Measurements from ENCODE around the gene MAPKAPK2. TPM values are rescaled to one million over a fixed set of nuclear protein-coding genes. Genes with fewer than 3 reads are reported as not detected.

The MAPKAPK2 gene
- total RNA-seq, 2 donors from 2014 or later = 62.5 to 80.8 TPM

DNA sequence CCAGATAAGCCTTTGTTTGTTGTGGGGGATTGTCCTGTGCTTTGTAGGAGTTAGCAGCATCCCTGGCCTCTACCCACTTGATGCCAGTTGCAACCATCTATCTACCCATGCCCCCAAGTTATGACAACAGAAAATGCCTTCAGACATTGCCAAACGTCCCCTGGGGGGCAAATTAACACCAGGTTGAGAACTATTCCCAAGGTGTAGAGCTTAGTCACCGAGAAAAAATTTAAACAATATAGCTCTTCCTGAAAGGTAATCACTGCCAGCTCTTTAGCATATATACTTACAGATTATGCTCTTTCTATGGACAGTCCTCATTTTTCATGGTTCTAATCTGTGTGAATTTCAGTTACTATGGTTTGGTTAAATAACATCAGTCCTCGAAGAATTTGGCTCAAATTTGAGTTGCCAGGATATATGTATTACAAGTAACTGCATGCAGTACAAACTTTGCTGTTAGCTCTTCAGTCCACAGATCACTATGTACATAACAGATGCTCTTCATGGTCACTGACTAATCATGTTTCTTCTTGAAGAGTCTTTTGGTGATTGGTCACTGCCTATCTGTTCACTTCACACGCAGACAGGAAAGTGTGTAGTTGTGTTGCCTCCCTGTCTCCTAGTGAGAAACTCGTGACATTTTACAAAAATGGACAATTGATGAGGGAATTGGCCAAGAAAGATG, 25.2 kb downstream of the MAPKAPK2 start:
- DNase-seq (no peak), ATAC-seq (no peak)
- intact Hi-C loops (cut with DNase I, micrococcal nuclease) = no loop called here

DNA sequence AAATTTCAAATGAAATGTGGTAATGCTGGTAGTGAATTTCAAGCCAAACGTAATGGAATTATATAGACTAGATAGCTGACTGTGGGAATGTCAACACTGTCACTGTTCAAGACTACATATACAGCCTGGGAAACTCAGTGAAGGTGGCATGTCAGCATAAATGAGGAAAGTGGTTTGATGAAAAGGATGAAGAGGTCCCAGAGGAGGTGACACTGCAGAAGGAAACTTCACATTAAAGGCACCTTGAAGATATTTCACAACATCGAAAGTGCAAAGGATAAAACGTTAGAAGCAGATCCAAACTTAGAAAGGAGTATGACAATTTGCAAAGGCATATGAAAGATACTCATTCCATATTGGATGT, 25.7 kb downstream of the MAPKAPK2 start:
- intact Hi-C loops (cut with DNase I, micrococcal nuclease) = no loop called here
- DNase-seq (no peak), ATAC-seq (no peak)

DNA sequence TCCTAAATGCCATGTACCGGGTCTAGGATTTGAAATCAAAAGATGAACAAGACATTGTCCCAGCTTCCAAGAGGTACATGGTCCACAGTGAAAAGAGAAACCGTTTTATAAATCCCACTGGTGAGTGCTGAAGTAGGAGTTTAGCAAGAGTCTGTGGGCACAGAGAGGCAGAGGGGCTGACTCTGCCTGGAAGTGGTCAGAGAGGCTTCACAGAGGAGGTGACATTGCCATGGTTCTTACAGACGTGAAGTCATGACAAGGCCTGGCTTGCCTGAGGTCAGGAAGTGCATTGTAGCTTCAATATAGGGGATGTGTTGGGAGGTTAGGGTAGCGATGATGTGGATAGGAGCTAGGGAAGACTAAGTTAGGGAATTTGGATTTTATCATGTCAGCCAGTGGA, 28.4 kb downstream of the MAPKAPK2 start:
- DNase-seq (no peak), ATAC-seq (no peak)
- intact Hi-C loops (cut with DNase I, micrococcal nuclease) = no loop called here

DNA sequence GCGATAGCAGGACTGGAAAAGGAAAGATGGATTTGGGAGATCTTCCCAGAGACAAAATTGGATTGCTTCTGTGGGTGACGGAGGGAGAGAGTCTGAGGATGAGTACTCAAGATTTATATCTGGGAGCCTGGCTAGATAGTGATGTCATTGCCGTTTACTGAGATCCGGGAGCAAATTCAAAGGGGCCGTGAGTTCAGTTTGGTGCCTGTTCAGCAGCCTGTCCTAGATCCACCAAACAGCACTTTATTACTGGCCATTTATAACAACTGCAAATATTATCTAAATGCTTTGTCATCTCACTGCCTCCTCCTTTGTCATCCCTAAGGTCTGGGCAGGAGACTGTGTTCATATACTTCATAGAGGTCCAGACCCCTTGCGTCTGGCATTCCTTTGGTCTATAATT, 29.2 kb downstream of the MAPKAPK2 start:
- no peak for ATAC-seq
- DNase-seq = no peak
- intact Hi-C loops (cut with DNase I, micrococcal nuclease) = no loop called here

DNA sequence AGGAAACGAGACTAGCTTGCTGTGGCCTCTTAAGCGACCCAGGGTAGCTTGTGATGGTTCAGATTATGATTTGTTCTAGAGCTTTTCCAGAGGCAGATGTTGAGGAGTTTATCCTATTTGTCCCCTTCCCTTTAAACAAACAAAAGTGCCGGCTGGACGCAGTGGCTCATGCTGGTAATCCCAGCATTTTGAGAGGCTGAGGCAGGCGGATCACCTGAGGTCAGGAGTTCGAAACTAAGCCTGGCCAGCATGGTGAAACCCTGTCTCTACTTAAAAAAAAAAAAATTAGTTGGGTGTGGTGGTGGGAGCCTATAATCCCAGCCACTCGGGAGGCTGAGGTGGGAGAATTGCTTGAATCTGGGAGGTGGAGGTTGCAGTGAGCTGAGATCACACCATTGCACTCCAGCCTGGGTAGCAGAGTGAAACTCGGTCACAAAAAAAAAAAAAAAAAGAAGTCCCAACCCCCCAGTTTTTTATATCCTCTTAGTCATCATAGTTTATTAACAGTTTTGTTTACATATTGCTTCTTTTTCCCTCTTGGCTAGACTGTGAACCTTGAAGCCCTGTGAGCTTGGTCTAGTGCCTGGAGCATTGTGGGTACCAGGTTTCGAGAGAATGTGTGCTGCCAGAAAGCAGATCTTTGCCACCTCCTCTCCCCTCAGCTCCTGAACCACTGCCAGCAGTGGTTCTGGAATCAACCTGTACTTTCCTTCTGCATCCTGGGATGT, 29.8 kb downstream of the MAPKAPK2 start:
- peak; percentile 84 for ATAC-seq
- peak in 1 of 2 donors; percentile 79 for DNase-seq
- intact Hi-C loops (cut with DNase I, micrococcal nuclease) = no loop called here

DNA sequence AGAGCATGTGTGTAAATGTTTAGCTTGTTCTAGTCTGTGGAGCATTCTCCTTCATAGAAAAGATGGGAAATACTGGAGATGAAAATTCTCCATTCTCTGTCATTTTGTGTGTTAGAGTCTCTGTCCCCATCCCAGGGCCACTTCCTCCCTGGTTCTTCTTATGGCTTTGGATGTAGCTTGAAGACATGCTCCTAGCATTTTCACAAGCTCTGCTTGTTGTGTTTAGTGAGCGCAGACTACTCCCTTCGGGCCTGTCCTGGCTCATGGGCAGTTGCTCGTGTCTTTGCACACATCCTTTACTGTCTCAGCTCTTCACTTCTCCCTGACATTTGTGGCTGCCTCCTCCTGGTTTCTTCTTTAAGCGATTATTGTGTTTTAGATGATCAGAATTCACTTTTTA, 30.4 kb downstream of the MAPKAPK2 start:
- intact Hi-C loops (cut with DNase I, micrococcal nuclease) = no loop called here

DNA sequence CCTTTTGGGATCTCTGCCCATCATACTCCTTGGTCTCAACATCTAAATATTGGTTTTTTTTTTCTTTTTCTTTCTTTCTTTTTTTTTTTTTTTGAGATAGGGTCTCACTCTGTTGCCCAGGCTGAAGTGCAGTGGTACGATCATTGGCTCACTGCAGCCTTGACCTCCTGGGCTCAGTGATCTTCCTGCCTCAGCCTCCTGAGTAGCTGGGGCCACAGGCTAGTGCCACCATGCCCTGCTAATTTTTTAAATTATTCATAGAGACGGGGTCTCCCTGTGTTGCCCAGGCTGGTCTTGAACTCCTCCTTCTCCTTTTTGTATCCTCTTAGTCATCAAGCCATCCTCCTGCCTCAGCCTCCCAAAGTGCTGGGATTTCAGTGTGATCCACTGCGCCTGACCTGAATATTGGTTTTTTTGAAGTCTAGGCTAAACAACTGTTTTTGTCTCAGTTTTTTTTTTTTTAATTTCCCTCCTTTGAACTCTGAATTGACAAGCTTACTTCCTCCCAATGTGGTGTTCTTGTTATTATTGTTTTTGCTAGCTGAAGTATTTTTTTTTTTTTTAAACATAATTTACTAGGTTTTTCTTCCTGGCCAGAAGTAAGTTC, 30.9 kb downstream of the MAPKAPK2 start:
- intact Hi-C loops (cut with DNase I, micrococcal nuclease) = no loop called here
- DNase-seq (no peak), ATAC-seq (no peak)

More for the DNA sequence above, 30.4 kb downstream of the MAPKAPK2 start:
- ATAC-seq (no peak), DNase-seq (no peak)

DNA sequence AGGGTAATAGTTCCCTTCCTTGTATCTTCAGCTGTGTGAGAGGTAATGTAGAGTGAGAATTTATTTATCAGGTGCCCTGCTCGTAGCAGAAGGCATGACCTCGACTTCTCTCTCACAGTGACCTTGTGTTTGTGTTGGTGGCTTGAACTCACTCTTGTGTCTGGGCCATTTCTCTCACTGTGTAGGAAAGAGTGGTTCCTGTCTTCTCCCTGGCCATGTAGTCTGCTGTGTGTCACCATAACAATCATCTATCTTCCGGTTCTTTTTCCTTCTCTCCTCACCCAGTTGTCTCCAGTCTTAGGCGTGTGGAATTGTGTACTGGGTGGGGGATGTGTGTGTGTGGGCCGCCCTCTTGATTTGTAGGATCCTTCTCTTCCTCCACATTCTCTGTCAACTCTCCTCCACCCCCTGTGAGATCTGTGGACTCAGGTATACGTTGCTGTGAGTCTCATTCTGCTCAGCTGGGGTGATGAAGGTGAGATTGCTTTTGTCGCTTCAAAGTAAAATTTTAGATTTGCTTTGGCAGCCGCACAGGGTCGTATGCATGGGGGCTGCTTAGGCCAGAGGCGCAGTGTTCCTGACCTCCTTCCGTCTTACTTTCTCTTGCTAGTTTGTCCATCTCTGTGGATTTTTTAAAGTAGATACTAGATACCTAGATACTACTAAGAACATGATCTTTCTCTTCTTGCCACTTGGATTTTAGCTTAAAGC, 31.6 kb downstream of the MAPKAPK2 start:
- intact Hi-C loops (cut with DNase I, micrococcal nuclease) = no loop called here
- DNase-seq = no peak
- no peak for ATAC-seq

DNA sequence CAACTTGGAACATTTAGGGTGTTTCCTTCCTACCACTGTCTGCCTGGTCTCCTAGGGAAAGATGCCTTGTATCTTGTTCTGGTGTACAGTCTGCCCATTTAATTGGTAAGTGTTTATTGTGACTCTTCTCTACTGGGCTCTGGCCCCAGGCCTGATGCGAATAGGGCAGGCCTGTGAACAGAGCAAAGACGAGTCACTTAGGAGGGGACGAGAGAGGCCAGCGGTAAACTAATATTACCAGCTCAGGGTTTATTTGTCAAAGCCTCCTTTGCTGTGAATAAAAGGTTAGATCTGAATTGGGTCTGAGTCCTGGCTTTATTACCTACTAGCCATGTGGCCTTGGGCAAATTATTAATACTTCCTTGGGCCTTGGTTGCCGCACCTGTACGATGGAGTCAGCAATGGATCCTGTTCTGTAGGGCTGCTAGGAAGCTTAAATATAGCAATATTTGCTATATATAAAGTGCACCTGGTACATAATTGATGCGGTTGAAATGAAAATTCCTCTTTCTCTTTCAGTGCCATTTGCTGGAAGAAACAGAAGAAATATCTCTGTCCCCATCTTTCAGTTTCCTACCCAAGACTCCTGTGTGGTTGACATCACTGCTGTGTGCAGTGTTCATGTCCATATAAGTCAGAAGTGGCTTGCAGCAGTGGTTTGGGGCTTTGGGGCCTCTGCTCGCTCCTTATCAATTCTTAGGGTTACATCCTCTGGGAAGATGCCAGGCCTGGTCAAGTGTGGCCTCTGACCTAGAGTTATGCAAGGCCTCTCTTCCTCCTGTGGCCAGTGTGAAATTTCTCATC, 32.4 kb downstream of the MAPKAPK2 start:
- intact Hi-C loops (cut with DNase I, micrococcal nuclease) = no loop called here

DNA sequence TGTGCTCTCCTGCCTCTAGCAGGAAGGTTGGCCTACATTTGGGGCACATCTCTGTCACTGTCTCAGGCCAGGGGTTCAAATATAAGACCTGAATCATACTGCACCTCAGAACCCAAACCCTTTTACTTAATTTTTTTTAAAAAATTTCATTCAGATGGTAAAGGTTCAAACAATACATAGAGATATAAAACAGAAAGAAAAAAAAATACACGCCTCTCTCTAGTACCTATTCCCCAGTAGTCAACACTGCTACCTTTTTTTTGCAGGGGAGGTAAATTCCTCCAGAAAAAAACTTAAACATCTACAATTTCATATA, 32.9 kb downstream of the MAPKAPK2 start:
- DNase-seq (no peak), ATAC-seq (no peak)
- intact Hi-C loops (cut with DNase I, micrococcal nuclease) = no loop called here

More for the DNA sequence above, 32.4 kb downstream of the MAPKAPK2 start:
- no peak for DNase-seq
- ATAC-seq = no peak

DNA sequence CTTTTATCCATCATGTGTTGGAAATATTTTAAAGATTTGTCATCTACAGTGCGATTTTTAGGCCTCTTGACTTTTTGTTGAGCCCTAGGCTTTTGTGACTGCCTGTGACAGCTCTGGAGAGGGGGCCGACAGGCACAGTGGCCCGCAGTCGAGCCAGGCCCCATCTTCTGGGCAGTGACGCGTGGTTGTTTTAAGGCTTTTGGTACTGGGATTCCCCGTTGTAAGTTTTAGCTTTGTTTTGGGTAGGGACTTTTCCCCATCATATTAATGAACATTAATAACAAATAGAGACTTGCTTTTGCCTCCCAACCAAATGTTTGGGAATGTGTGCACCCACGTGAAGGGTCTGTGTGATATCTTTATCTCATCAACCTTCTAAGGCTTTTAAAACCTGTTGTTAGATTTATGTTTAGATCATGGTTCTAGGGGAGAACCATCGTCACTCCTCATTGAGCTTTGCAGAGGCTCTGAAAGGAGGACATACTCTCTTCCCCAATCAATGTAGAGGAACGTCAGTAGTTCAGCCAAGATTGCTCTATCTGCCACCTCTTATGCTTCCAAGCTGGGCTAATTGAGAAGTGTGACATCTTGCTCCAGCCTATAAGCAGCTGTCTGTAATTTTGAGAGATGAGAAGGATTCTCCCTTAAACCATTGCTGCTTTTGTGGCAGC, 34.6 kb downstream of the MAPKAPK2 start:
- intact Hi-C loops (cut with DNase I, micrococcal nuclease) = no loop called here
- DNase-seq (no peak), ATAC-seq (no peak)

DNA sequence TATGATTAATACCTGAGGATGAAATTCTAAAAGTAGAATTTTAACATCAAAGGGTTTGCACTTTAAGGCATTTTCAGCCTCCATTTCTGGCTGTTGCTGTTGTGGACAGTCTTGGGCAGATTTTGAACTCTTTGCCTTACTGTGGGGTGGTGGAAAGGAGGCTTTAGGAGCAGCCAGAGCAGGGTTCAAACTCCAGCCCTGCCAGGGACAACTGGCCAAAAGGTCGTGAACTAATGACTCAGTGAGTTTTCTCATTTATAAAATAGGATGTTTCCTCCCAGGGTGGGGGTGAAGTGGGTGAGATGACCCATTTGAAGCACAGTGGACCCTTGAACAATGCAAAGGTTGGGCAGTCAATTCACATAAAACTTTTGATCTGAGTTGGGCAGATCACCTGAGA, 36.7 kb downstream of the MAPKAPK2 start:
- ATAC-seq (no peak), DNase-seq (no peak)
- intact Hi-C loops (cut with DNase I, micrococcal nuclease) = loop anchor here in 1 of 2 donors (10.0 kb wide), 1 partner anchor 67 kb away; no protein-coding TSS in a partner anchor

DNA sequence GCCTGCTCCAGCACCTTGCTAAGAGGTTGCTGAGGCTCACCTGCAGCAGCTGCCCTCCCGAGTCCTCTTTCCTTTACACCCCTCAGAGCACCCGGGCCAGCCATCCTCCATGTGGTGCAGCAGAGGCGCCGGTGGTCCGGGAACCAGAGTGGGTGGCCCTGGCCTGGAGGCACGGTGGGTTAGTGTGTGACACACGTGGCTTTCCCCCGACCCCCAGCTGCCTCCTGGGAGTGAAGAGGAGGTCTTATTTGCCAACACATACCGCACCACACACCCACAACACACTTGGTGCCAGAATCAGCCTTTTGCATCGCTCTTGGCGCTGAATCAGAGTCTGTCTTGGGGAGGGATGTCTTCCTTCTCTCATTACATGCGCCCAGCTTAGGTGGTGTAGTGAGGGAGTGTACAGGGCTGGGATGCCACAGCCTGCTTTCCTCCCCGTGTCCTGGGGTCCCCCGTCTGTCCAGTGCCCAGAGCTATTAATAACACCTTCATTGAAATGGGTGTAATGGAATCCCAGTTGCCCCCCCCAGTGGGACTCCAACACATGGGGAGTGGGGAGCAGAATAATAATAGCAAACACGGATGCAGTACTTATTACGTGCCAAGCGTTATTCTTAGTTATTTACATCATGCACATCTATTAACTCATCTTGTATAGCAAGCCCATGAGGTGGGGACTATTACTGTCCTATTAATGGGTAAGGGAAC, 38.2 kb downstream of the MAPKAPK2 start:
- intact Hi-C loops (cut with DNase I, micrococcal nuclease) = loop anchor here in 1 of 2 donors (10.0 kb wide), 1 partner anchor 68 kb away; no protein-coding TSS in a partner anchor
- DNase-seq (no peak), ATAC-seq (no peak)

DNA sequence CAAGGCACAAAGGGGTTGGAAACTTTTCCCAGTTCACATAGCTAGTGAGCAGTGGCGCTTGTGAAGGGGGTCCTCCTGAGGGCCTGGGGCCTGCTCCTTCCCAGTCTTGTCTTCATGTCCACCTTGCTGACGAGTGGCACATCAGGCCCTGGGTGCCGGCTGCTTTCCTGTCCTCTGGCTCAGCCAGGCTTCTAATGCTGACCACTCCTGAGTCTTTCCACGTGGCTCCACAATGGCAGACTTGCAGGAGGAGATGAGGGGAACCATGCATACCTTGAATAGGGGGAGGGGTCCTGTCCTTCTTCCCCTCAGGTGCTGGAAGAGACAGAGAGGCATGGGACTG, 38.7 kb downstream of the MAPKAPK2 start:
- intact Hi-C loops (cut with DNase I, micrococcal nuclease) = loop anchor here in 1 of 2 donors (10.0 kb wide), 1 partner anchor 69 kb away; no protein-coding TSS in a partner anchor
- ATAC-seq = no peak
- DNase-seq = no peak

DNA sequence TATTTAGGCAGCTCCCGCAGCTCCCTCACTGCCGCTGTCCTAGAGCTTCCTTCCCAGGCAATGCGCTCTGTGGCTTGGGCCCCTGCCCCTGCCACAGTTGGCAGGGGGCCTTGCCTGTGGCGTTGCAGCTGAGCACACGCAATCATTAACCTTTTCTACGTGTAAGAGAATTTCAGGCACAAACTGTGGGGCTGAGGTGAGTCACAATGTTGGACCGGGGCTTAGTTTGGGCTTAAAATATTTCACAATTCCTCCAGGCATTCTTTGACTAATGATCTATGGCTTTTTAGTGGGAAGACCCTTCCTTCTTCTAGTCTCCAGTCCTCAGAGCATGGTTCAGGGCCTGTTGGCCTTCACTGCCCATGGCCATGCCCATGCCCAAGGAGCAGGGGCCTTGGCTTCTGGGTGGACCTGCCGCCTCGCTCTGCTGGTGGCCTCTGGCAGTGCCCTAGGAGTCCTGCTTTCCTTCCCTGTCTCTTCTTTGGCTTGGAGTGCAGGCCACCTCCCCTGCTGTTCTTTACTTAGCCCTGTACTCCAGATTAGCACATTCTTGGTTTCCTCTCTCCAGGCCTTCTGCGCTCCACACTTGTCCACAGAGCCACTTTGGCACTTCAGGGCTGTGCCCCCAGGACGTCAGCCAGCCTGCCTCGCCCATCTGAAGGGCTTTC, 39.2 kb downstream of the MAPKAPK2 start:
- DNase-seq = no peak
- intact Hi-C loops (cut with DNase I, micrococcal nuclease) = loop anchor here in 1 of 2 donors (10.0 kb wide), 1 partner anchor 69 kb away; no protein-coding TSS in a partner anchor

DNA sequence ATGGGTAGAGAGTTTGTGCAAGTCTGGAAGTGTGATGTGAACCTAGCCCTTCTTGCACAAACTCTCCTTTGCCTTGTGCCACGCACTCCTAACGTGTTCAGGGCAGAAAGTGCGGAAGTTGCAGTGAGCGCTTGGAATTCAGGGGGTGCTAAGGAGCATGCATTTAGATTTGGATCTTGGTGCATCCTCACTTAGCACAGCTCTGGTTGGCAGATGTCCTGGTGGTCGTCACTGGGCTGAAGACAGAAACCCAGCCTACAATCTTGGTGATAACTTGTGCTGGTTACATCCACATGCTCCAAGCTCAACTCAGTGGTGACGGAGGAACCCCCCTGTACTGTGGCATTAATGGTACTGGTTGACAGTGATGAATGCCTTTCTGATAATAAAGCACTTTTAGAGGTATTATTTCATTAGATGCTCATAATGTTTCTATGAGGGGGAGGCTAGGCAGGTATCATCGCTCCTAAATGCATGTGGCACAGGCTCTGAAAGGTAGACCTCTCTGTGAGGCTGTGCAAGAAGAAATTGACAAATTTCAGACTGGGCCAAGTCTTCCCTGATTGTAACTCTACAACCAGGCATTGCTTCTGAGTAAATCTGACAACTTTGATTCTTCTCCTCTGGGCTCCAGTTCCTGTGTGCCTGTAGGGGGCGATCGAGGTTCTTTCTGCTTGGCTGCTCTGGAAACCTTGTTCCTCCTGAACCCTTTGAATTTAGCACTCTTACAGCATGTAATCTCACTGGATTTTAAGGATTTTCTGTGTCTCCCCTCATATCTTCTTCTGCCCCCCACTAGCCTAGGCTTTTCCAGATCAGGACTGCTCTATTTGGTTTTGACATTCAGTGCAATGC, 40.6 kb downstream of the MAPKAPK2 start:
- DNase-seq = peak in 1 of 2 donors; percentile 69
- intact Hi-C loops (cut with DNase I, micrococcal nuclease) = loop anchor here in 1 of 2 donors (10.0 kb wide), 1 partner anchor 71 kb away; no protein-coding TSS in a partner anchor
- ATAC-seq = peak; percentile 67

More for the DNA sequence above, 39.2 kb downstream of the MAPKAPK2 start:
- no peak for ATAC-seq

All from left colon (tissue), 2 donors.